HG03354 (cell line): Measurements from ENCODE around the gene CPA5.

Experiments
- ATAC-seq: cut with Tn5 transposase; IDR thresholded peaks from one replicate; pipeline ENCODE4 v1.9.1; 2021; ENCODE audit warnings: mild to moderate bottlenecking; ENCODE audit not compliant: unreplicated experiment, poor library complexity, severe bottlenecking

Gene CPA5

DNA sequence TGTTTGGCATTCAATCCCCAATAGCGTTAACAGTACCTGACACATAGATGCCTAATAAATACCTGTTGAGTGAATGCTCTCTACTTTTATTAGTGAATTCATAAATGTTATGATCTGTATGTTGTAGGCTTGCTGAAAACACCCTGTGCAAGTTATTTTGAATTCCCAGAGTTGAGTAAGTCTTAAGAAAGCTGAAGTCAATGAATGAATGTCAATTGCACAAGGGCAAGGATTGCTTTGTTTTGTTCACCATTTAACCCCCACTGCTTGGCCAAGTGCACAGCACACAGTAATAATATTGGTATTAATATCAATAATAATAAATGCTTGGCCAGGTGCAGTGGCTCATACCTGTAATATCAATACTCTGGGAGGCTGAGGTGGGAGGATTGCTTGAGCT is 45.9 kb downstream of the CPA5 start:
- ATAC-seq = no peak

DNA sequence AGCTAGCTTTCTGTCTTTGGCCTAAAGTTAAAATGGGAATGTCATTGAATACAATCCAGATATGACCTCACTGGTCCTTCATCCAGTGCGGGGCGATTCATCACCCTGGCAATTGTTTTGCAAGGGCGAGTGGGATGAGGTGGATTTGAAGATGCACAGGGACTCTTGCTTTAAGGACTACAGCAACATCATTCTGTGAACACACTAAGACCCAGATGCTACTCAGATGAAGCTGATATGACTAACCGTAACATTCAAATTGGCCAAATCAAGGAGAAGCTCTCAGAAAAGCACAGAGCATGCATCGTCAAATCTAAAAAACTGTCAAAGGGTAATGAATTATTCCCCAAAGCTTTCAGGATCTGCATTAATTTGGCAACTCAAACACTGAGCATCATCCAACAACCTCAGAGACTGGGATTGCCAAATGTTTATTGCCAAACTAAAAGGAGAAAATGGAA is 48.5 kb downstream of the CPA5 start:
- no peak for ATAC-seq

DNA sequence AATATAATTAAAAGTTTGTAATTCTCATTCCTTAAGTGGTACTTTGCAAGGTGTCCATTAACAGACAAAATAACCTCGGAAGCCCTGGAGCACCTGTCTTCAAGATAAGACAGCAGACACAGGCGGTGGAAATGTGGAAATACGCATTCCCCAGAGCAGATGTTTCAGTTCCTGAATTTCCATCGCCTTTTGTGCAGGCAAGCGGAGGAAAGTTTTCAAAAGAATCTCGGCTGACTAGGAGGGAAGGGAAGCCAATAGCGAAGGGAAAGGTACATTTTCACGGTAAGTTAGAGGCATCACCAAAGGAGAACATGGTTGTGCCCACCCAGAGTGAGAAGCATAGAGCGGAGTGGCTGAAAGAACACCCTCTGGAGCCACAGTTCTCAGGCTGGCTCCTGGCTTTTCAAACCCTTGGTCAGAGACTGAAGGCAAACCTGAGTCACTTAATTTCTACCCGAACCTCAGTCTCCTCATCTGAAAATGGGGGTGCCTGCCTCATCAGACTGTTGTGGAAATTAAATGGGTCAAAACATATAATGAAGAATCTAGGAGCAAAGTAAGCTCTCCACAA is 49.3 kb downstream of the CPA5 start:
- no peak for ATAC-seq

DNA sequence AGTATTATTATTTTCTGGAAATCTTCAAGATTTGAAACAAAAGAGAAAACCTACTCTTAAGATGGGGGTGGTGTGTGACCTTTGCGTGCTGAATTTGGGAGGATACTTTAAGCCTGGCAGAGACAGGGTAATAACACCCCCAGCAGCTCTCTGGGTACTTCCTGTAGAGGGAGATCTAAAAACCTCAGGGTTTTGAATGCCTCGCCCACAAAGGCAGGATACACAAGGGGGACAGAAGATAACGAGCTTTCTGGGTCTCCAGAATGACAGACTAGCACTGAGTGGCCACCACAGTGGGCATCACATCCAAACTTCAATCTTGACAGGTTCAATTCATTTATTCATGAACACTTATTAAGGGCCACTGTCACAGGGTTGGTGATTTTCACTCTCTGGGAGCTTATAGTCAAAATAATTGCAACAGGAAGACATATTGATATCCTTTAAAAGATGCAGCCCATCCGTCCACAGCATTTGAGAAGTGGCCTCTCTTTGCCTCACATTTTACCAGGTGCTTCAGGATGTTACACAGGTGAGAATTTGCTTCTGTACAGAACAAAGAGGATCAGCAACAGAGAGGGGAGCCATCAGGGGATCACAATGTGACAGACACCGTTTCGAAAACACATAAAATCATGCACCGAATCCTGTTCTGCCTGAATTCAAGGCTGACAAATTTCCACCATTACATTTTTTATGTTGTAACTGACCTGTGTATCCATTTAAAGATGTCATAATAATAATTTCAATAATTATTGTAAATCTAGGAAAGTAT is 50.0 kb downstream of the CPA5 start:
- ATAC-seq = no peak

DNA sequence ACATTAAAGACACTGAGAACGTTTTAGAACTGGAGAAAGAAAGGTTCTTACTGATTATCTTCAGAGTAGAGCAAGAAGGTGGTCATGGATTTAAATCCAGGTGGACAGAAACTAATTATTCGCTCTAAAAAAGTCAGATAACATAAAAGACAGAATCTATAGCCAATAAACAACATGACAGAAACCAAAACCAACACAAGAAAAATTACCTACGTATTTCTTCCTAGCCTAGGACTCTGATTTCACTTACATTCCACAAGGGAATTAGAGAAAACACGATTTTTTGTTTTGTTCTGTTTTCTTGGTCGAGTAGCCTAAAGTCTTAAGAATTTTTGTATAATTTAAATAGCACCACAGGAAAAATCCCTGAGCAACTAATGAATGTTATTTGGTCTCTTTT is 50.8 kb downstream of the CPA5 start:
- ATAC-seq = no peak

DNA sequence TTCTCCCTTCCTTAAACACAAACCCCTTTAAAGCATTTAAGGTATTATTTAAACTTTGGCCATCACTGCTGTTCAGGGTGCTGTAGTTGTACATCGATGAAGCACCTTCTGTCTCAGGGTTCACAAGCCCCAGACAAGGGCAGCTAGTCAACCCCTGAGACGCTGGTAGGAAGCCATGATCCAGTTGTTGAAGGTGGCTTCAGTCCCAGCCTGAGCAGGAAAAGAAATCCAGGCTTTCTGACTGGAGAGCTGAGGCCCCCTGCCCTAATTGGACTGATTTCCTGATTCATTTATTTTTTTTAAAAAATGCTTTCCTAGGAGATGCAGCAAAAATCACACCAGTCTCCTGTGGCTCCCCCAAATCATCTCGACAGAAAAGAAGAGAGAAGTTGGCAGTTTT is 51.5 kb downstream of the CPA5 start:
- no peak for ATAC-seq

DNA sequence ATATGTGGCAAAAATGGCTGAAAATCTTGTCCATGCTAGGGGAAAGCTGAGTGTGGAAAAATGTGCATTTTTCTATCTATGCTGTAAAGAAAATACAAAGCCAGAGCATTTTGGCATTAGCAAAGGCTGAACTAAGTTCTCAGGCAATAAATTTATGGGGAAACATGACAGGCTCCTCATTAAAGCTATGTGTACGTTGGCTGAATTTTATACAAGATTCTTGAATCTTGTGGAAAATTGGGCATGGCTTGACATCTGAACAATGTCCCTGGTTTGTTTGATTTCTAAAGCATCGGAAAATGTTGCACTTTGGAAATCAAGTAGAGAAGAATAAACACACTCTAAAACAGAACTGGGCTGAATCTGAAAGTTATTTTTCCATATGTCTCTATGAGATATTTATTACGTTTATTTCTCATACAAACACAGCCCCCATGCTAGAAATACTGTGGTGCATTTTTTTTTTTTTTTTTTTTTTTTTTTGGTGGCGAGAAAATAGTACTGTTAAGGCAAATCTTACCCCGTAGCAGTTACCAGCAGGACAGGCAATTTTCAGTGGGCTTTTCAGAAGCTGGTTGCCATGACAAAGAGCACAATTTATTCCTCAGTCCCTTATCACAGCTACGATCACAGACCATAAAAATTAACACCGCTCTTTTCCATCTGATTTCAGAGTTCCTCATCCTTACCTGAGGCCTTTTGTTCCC is 52.6 kb downstream of the CPA5 start:
- no peak for ATAC-seq

DNA sequence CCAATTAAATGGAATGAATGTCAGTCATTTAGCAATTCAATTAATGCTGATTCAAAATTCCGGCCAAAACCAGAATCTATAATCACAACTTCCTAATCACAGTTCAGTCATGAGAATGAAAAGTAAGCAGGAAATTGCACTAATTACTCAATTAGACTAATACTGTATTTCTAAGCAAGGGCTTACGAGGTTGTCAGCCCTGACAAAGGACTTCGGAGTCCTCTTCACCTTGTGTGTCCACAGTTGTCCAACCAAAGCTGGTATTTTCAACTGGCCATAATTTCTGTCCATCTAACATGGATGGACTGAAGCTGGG is 53.1 kb downstream of the CPA5 start:
- no peak for ATAC-seq

DNA sequence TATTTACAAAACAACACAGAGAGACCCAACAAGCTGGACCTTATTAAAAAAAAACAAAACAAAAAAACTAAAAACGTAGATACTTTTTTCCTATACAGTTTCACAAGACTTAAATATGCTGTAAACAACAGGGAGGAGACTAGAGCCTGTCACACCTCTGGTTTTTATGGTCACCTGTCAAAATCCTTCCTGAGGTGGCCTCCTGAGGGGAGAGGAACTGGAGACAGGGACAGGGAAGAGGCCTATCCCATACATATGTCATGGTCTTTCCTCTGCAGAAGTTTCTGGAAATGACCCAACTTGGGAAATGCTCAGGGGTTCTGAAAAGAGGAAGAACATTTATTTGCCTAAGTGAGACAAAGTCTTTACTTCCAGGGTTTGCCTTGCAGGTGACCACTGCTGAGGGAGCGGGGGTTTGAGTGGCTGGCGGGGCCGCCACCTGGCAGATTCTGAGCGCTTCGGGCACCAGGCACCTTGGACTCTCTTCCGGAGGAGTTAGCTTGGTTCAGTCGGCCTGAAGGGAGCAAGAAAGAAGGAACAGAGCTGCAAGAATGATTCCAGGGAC is 54.0 kb downstream of the CPA5 start:
- ATAC-seq = no peak

DNA sequence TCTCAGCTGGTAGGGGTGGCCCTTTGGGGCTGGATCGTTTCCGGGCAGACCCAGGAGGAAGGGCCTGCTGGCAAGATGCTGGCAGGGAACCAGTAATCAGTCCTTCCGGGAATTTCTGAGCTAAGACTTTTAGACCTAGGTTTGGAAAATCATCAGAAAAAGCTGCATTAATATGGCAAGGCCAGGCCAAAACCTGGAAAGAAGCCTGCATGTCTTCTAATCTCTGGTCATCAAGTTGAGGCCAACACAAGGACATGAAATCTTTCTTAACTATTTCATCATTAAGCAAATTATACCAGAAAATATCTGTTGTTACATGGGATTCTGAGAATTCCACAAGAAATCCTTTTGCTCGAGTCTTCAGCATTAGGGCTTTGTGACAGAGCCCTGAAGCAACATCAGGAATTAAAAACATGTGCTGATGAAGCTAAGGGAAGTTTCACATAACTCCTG is 55.5 kb downstream of the CPA5 start:
- ATAC-seq = no peak

DNA sequence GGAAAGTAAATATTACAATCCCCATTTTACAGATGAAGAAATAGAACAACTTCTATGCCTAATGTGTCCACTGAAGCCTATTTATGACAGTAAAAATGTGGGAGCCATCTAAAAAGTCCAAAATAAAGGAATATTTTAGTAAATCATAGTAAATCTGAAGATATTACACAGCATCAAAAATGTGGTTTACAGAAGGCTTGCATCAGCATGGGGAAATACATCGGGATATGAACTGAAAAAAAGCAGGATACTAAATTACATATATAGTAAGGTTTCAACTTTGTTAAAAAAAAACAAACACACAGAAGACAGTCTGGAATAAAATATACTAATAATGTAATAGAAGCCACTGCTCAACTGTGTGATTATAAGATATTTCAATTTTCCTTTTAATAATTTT is 56.5 kb downstream of the CPA5 start:
- no peak for ATAC-seq

DNA sequence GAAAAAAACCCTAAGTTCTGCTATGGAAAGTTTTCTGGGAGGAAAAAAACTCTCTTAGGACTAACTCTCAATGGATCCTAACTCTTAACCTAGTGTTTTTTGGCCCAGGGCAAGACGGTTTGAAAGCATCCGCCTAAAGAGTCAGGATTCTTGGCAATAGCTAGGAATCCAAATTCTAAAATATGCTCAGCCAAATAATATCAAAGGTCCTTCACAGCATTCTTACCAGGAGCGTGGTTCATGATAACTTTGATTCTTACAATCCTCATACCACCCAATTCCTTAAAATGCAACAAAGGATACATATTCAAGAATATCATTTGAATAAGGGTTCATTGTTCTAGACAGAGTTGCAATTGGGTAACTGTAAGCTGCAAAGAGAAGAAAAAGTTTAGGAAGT is 57.0 kb downstream of the CPA5 start:
- ATAC-seq = no peak

DNA sequence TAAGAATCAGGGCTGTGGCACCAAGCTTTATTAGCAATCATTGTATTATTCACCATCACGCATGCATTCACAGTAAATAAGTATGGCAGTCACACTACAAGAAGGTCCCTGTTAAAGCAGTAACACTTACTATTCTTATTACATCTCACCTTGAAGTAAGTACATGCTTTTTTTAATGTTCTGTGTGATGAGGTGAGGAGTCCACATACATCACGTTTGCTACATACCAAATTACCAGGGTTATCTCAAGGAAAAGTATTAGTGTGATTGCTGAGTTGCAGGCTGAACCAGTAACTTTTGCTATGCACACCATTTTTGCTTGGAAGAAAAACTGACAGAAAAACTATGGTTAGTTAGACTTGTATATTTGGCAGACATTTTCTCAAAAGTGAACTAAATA is 60.4 kb downstream of the CPA5 start:
- no peak for ATAC-seq

DNA sequence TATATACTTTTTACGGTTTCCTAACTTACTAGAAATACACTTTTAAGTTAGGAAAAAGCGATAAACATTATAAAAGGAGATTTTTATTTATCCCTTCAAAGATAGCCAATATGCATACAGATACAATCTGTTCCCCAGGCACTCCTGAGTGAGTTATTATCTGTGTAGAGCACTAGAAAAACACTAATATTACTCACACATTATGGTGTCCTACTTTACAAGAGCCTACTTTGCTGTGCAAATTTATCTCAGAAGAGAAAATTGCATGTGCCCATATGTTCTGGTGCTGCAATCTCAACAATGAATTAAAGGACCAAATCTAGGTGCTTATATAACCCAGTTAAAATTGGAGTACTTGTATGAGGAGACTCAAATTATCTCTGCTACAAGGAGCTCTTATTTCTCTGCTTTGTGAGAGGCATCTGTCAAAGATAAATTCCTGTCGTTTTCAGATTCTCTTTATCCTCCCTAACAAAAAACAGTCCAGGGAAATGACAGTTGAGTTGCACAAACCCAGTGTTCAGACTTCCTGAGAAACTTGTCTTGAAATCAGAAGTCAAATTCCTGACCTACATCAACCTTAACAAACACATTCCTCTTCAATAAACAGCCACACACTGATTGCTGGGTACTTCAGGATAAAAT is 64.6 kb downstream of the CPA5 start:
- ATAC-seq = no peak

DNA sequence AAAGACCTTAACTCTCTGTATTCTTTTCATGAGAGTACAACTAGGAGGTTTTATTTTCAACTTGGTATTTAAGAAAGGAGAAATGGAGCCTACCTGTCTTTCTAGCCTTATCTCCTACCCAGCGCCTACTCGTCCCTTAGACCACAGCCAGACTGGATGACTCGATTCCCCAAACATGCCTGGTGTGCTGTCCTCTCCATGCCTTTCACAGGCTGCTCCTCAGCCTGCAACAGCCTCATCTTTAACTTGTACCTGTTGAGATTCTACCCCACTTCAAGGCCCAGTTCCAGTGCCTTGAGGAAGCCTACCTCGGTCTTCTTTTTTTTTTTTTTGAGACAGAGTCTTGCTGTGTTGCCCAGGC is 65.1 kb downstream of the CPA5 start:
- ATAC-seq = no peak

DNA sequence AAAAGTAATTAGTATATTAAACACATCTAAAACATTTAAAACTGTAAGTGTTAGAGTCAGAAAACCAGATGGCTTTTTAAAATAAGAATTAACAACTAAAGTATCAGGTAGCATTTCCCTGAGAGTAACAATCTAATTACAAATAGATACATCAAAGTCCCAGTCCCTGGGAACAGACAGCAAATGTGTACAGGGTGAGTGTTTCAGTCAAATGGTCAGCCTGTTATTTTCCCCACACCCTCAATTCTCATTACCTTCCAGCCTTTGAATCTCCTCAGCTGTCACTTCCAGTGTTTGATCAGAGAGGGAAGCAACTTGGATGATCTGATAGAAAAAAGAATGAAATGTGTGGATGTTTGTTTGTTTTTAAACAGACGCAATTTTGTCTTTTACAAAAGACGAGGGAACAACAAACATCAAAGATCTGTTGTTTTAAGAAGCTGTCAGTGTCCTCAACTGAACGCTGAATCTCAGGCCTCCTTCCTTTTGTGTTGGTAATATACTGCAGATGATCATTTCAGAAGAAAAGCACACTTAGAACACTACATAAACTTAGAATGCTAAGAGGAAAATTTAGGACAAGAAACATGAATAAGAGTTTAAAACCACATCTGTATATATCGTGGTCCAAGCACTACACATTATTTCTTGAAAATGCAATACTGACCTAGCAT is 66.4 kb downstream of the CPA5 start:
- ATAC-seq = no peak

DNA sequence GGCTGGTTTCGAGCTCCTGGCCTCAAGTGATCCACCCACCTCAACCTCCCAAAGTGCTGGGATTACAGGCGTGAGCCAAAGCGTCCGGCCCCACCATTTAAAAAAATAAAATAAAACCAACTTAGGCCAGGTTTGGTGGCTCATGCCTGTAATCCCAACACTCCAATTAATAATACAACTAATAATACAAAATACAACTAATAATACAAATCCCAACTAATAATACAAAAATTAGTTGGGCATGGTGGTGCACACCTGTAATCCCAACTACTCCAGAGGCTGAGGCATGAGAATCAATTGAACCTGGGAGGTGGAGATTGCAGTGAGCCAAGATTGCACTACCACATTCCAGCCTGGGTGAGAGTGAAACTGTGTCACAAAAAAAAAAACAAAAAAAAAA is 68.6 kb downstream of the CPA5 start:
- ATAC-seq = no peak

DNA sequence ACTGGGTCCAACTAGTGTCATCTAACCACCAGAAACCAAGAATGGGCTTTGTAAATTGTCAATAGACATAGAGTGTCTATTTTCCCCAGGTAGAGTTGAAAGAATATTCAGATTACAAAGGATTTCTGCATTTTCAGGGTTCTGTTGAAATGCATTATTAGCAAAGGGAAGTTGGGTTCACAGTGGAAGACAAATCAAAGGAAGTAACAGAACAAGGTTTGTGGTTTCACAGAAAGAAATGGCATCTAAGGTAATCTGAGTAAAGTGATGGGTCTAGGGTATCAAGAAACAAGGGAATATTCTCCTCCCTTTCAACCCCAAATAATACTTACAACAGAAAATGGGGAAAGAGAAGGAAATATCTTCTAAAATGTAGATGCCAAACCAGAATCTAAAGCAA is 70.4 kb downstream of the CPA5 start:
- no peak for ATAC-seq

DNA sequence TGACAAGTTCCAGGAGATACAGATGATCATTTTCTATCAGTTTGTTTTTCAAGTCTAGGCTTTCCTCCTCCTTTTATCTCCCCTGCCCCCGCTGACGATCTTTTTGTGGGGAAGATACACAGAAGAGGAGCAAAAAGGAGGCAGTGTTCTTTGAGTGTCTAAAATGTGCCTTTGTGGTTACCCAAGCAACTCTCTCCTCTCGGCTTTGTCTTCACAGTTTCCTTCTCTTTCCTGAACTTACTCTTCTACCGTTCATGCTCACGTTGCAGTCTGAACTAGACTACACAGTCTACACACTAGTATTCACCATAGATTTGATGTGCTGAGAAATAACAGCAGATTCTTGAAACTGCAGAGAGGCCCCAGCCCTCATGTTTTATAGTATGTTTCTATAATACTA is 72.6 kb downstream of the CPA5 start:
- ATAC-seq = no peak

DNA sequence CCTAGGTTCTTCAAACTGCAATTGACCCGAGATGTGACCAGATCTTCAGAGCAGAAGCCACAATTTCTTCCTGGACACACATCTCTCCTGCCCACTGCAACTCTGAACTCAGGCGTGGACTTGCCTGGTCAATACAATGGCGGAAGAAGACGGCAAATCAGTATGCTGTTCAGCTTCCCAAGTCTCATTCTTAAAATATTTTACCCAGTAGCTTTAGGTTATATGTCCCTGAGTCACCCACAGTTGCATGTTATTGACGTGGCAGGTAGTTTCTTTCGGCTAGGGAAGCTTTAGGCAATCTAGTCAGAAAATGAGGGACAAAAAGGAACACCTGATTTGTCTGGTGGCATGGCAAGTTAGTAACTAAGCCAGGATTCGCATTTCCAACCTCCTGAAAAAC is 73.7 kb downstream of the CPA5 start:
- ATAC-seq = no peak
